ENCODE data around the gene SATB1.
"Not testable (repeated sequence)": the region's sequence is repeated elsewhere in the genome, so short reads cannot be mapped to it uniquely, and the experiment has no call there.

The SATB1 gene

GRCh38 chr3:18349197-18349798 lies 75.8 kb downstream of the SATB1 start:
- no peak for DNase-seq

- DNase-seq: no peak
These were observed 79.0 kb downstream of the SATB1 start for GRCh38 chr3:18346097-18346496.

GRCh38 chr3:18345015-18345367 lies 80.1 kb downstream of the SATB1 start:
- DNase-seq: no peak

GRCh38 chr3:18344306-18345014 lies 80.7 kb downstream of the SATB1 start:
- no peak for DNase-seq

- no peak for DNase-seq
These were observed 81.3 kb downstream of the SATB1 start for GRCh38 chr3:18343809-18344208.

- no peak for DNase-seq
These were observed 86.2 kb downstream of the SATB1 start for GRCh38 chr3:18338827-18339514.

- DNase-seq: no peak
These were observed 87.9 kb downstream of the SATB1 start for GRCh38 chr3:18337231-18337630.

- DNase-seq: no peak
These were observed 90.1 kb downstream of the SATB1 start for GRCh38 chr3:18334837-18335601.

- DNase-seq: not testable (repeated sequence)
These were observed 94.2 kb downstream of the SATB1 start for GRCh38 chr3:18330772-18331441.

- DNase-seq: no peak
These were observed 117.0 kb downstream of the SATB1 start for GRCh38 chr3:18308096-18308650.

- DNase-seq: no peak
These were observed 117.6 kb downstream of the SATB1 start for GRCh38 chr3:18307529-18307928.

- no peak for DNase-seq
These were observed 122.6 kb downstream of the SATB1 start for GRCh38 chr3:18302517-18302916.

- DNase-seq: no peak
These were observed 123.4 kb downstream of the SATB1 start for GRCh38 chr3:18301781-18302180.

- no peak for DNase-seq
These were observed 124.2 kb downstream of the SATB1 start for GRCh38 chr3:18300916-18301315.

GRCh38 chr3:18297126-18297525 lies 128.0 kb downstream of the SATB1 start:
- DNase-seq: no peak
